Activated T-helper 1 cell treated with anti-CD3 and anti-CD28 coated beads, Interleukin-12 subunit alpha, Interleukin-12 subunit beta, Interleukin-2, Interleukin-4 antibody, amounts not matched to agents 30 ng/mL and 10 ng/mL and 1 ng/mL, durations not matched to agents 14 hours and 24 hours and 36 hours (primary cell): Measurements from ENCODE around the gene PCGF5. TPM values are rescaled to one million over a fixed set of nuclear protein-coding genes. Genes with fewer than 3 reads are reported as not detected.
"Not testable (repeated sequence)": the region's sequence is repeated elsewhere in the genome, so short reads cannot be mapped to it uniquely, and the experiment has no call there.

Experiments
- DNase-seq: peaks from one replicate; pipeline ENCODE4 v3.0.0; 2021; ENCODE audit warnings: low spot score
- H3K27ac Mint-ChIP-seq: one replicate; pipeline ENCODE4 v1.8.0; 2021; ENCODE audit warnings: mild to moderate bottlenecking, mixed read lengths
- H3K27me3 Mint-ChIP-seq: one replicate; pipeline ENCODE4 v1.8.0; 2022; ENCODE audit warnings: mild to moderate bottlenecking, moderate library complexity, mixed read lengths; ENCODE audit not compliant: insufficient read depth
- H3K36me3 Mint-ChIP-seq: one replicate; pipeline ENCODE4 v1.8.0; 2021; ENCODE audit warnings: low read depth, mixed read lengths
- H3K4me1 Mint-ChIP-seq: one replicate; pipeline ENCODE4 v1.8.0; 2021; ENCODE audit warnings: low read depth, mixed read lengths
- H3K4me3 Mint-ChIP-seq: one replicate; pipeline ENCODE4 v1.8.0; 2021; ENCODE audit warnings: mild to moderate bottlenecking, moderate library complexity, mixed read lengths
- H3K9me3 Mint-ChIP-seq: one replicate; pipeline ENCODE4 v1.8.0; 2021; ENCODE audit warnings: mixed read lengths
- intact Hi-C: fragments of 100-400 bp; cut with micrococcal nuclease; formaldehyde crosslinking; loops from one replicate; pipeline ENCODE4 v1.15.1; 2024
- total RNA-seq: library from RNA; stranded (reverse); gene quantifications from 2 replicates; pipeline ENCODE4 v1.2.3, GENCODE V29; 2022

PCGF5 gene
- total RNA-seq, 1 donor from 2014 or later, result 51.7 TPM

GRCh38 chr10:91323293-91323905 lies 102.9 kb downstream of the PCGF5 start:
- H3K27me3 Mint-ChIP-seq, intact Hi-C loops, H3K27ac Mint-ChIP-seq, DNase-seq, H3K9me3 Mint-ChIP-seq, H3K36me3 Mint-ChIP-seq, H3K4me1 Mint-ChIP-seq, H3K4me3 Mint-ChIP-seq: not testable (repeated sequence)

- Mint-ChIP-seq H3K4me1 (no peaks in the 10 kb centered on the region), H3K27ac (no peak overlapping the region), H3K36me3 (no peaks in the 10 kb centered on the region), H3K4me3 (no peak overlapping the region), H3K9me3 (peaks cover 7% of the 10 kb centered on the region), H3K27me3 (peaks cover 5% of the 10 kb centered on the region)
- intact Hi-C loops, result no loop called here
- no peak for DNase-seq
Observed at GRCh38 chr10:91328320-91328984, 108.0 kb downstream of the PCGF5 start.

Other genes with a start within 250 kb of the PCGF5 start
- gene HECTD2, start 189.7 kb downstream of the PCGF5 start, total RNA-seq, result 6.2 and 6.4 TPM in 2 replicates